ENCODE measurements around the gene IGFBP3. TPM values are rescaled to one million over a fixed set of nuclear protein-coding genes. Genes with fewer than 3 reads are reported as not detected.

Gene IGFBP3
- total RNA-seq, 4 donors from 2014 or later = 60.6 to 187 (median 104) TPM

- Histone ChIP-seq H3K27me3 (peaks cover 0 to 42% (median 16%) of the 10 kb centered on the region in 4 donors), H3K9me3 (no peaks in the 10 kb centered on the region), H3K4me3 (no peak overlapping the region), H3K4me1 (peaks cover 29 to 53% (median 45%) of the 10 kb centered on the region in 4 donors), H3K36me3 (no peaks in the 10 kb centered on the region), H3K27ac (replicated peaks in 1 of 4) (no peak overlapping the region)
- no peak for TF ChIP-seq EP300 (IDR thresholded peaks at IDR 0.05)
- TF ChIP-seq POLR2A (IDR thresholded peaks at IDR 0.05; ENCODE audit: low read depth) = no peak
- TF ChIP-seq, protein P1, sequence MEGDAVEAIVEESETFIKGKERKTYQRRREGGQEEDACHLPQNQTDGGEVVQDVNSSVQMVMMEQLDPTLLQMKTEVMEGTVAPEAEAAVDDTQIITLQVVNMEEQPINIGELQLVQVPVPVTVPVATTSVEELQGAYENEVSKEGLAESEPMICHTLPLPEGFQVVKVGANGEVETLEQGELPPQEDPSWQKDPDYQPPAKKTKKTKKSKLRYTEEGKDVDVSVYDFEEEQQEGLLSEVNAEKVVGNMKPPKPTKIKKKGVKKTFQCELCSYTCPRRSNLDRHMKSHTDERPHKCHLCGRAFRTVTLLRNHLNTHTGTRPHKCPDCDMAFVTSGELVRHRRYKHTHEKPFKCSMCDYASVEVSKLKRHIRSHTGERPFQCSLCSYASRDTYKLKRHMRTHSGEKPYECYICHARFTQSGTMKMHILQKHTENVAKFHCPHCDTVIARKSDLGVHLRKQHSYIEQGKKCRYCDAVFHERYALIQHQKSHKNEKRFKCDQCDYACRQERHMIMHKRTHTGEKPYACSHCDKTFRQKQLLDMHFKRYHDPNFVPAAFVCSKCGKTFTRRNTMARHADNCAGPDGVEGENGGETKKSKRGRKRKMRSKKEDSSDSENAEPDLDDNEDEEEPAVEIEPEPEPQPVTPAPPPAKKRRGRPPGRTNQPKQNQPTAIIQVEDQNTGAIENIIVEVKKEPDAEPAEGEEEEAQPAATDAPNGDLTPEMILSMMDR (IDR thresholded peaks at IDR 0.05) = no peak
- TF ChIP-seq POLR2AphosphoS5 (IDR thresholded peaks at IDR 0.05) = no peak
- intact Hi-C loops (cut with DNase I) = no loop called here
- WGBS = 78% methylated on average over 6 of the region's 6 CpGs
- no peak for DNase-seq (ENCODE audit: extremely low spot score)
Observed at GRCh38 chr7:45923818-45924217, 2.7 kb upstream of the IGFBP3 start.

- H3K9me3 ChIP-seq = no peaks in the 10 kb centered on the region
- peak; percentile 91 for DNase-seq (ENCODE audit: extremely low spot score)
- no peaks in the 10 kb centered on the region for H3K36me3 ChIP-seq
- H3K4me3 ChIP-seq = peak overlapping the region; percentile 21 to 65 (median 56)
- TF ChIP-seq, protein P1 (IDR thresholded peaks at IDR 0.05) = peak; percentile 80 to 90 (median 85)
- TF ChIP-seq POLR2AphosphoS5 (IDR thresholded peaks at IDR 0.05) (peak in 1 of 2 donors; percentile 35), EP300 (IDR thresholded peaks at IDR 0.05) (no peak)
- peak overlapping the region in 1 of 4 donors; percentile 10 for H3K27ac ChIP-seq (replicated peaks in 1 of 4)
- peaks cover 0 to 48% (median 18%) of the 10 kb centered on the region in 4 donors for H3K27me3 ChIP-seq
- 10% methylated on average over 9 of the region's 9 CpGs for WGBS
- peaks cover 29 to 53% (median 46%) of the 10 kb centered on the region in 4 donors for H3K4me1 ChIP-seq
- intact Hi-C loops (cut with DNase I) = no loop called here
Observed at GRCh38 chr7:45923290-45923689, 2.2 kb upstream of the IGFBP3 start.

- Histone ChIP-seq H3K4me1 (peaks cover 30 to 57% (median 50%) of the 10 kb centered on the region in 4 donors), H3K4me3 (peak overlapping the region; percentile 21 to 65 (median 56)), H3K9me3 (no peaks in the 10 kb centered on the region), H3K27ac (replicated peaks in 1 of 4) (peak overlapping the region in 3 of 4 donors; percentile 3 to 11 (median 10)), H3K36me3 (no peaks in the 10 kb centered on the region), H3K27me3 (peaks cover 0 to 53% (median 19%) of the 10 kb centered on the region in 4 donors)
- TF ChIP-seq POLR2A (IDR thresholded peaks at IDR 0.05; ENCODE audit: low read depth) (no peak), EP300 (IDR thresholded peaks at IDR 0.05) (no peak), POLR2AphosphoS5 (IDR thresholded peaks at IDR 0.05) (no peak)
- TF ChIP-seq, protein P1 (IDR thresholded peaks at IDR 0.05) = no peak
- 14% methylated on average over 11 of the region's 11 CpGs for WGBS
- intact Hi-C loops (cut with DNase I) = no loop called here
- peak; percentile 64 for DNase-seq (ENCODE audit: extremely low spot score)
Observed at GRCh38 chr7:45922810-45923209, 1.7 kb upstream of the IGFBP3 start.

- peaks cover 0 to 60% (median 19%) of the 10 kb centered on the region in 4 donors for H3K27me3 ChIP-seq
- 6% methylated on average over 36 of the region's 36 CpGs for WGBS
- no peaks in the 10 kb centered on the region for H3K9me3 ChIP-seq
- H3K27ac ChIP-seq (replicated peaks in 1 of 4) = peak overlapping the region in 1 of 4 donors; percentile 34
- H3K36me3 ChIP-seq = peaks cover 0 to 4% (median 0%) of the 10 kb centered on the region in 4 donors
- intact Hi-C loops (cut with DNase I) = loop anchor here (2.0 kb wide), 1 partner anchor 1167 kb away; no protein-coding TSS in a partner anchor
- TF ChIP-seq, protein P1 (IDR thresholded peaks at IDR 0.05) = peak; percentile 62 to 76 (median 65)
- TF ChIP-seq EP300 (IDR thresholded peaks at IDR 0.05) (no peak), POLR2AphosphoS5 (IDR thresholded peaks at IDR 0.05) (peak in 1 of 2 donors; percentile 23), POLR2A (IDR thresholded peaks at IDR 0.05; ENCODE audit: low read depth) (no peak)
- H3K4me3 ChIP-seq = peak overlapping the region; percentile 56 to 65 (median 56)
- H3K4me1 ChIP-seq = peaks cover 32 to 60% (median 54%) of the 10 kb centered on the region in 4 donors
- DNase-seq (ENCODE audit: extremely low spot score) = peak; percentile 89
Observed at GRCh38 chr7:45921699-45922519, 837 bp upstream of the IGFBP3 start.

Measured in esophagus muscularis mucosa (tissue), 4 donors.